GM19395 (cell line): ENCODE measurements around the gene CD52.

ENCODE experiments used
- ATAC-seq: cut with Tn5 transposase; IDR thresholded peaks from one replicate; pipeline ENCODE4 v1.9.1; 2021; ENCODE audit warnings: mild to moderate bottlenecking, moderate library complexity; ENCODE audit not compliant: unreplicated experiment

Gene CD52

GRCh38 chr1:26352338-26352679, 34.6 kb downstream of the CD52 start:
- ATAC-seq, result no peak

DNA sequence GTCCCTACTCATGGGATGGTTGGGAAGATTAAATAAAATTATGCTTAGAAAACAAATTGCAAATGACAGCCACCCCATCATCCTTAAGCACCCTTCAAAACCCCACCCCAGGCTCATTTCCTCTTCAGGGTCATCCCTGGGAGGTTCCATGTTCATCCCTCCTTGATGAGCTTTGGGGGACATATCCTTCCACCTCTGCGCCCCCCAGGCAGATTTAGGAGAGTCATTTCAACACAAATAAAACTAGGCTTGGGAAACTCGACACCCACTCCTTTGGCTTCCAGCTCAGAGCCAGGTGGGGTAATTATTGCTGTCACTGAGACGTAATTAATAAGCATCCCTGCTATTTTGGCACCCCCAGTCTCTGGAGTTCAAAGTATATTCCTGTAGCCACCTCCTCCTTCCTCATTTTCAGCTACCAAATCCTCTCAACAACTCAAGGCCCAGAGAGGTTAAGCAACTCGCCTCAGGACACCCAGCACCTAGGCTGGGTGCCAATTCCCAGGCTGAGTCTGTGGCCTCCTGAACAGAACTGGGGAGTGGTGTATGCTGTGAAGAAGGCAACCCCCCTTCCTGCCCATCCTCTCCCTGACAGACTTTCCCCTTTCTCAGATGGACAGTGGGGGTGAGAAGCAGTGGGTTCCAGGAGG, 35.6 kb downstream of the CD52 start:
- no peak for ATAC-seq

DNA sequence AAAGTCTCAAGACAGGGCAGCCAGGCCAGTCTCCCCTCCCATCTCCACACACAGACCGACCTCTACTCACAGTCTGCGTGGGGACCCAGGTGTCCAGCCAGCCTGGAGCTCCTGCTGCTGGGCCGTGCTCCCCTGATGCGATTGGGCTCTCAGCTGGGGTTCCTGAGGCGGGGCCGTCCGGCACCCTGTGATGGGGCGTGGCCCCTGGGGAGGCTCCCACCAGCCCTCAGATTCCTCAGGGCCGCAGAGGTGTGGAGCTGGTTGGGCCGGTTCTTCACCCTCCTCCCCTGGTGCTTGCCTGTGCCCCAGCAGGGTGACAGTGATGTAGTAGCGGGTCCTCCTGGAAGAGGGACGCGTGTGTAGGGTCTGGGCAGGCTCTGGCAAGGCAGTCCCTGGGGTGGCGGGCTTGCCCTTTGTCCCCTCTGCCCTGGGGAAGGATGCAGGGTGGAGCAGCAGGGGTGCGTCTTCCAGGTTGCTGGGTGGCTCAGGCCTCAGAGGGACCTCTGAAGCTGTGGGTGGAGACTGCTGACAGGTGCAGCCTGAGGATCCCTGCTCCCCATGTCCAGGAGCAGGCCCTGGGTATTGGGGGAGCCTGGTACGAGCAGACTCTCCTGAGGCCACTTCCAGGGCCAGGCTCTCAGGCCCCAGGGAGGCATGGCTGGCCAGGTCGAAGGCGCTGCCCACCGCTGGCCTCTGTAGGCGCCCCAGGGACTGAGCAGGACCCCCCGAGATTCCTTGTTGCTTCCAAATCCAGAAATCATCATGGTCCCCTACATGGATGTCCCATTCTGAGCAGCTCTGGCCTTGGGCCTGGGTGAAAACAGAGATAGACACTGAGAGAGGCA, 36.4 kb downstream of the CD52 start, which contains the start of gene CRYBG2:
Gene CRYBG2, minus strand, starts transcription at position 155 of the 845 bp plus-strand sequence. CDS start 7,473 bp downstream, outside the sequence.
- no peak for ATAC-seq

DNA sequence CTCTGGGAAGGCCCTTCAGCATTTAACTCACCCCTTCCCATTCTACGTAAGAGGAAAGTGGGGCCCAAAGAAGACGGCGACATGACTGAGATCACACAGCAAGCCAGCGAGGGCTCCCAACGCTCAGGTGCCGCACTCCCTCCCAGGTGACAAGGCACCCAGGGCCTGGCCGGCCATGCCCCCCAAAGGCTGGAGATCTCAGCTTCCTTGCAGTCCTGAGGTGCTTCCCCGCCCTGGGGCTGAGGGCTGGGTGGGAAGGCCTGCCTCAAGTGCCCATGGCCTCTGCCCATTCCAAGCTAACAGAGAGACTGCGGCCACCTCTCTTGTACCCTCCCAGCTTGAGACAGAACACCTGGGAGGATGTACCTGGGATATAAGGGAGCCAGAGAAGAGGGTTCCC, 37.2 kb downstream of the CD52 start:
- no peak for ATAC-seq

DNA sequence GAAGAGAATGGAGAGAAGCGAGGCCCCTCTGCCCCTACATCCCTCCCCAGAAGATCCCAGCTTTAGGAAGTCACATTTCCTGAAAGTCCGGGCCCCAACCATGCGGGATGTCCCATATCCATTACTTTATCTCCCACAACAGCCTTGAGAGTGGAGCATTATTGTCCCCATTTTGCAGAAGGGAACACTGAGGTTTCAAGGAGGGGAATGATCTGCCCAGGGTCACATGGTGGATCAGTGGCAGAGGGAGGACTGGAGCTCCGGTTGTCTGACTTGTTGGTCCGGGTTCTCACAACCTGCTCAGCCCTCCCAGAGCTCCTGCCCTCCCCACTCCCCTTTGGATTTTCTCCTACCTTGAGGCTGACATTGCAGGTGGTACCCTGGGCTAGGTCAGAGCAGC, 38.3 kb downstream of the CD52 start:
- no peak for ATAC-seq

DNA sequence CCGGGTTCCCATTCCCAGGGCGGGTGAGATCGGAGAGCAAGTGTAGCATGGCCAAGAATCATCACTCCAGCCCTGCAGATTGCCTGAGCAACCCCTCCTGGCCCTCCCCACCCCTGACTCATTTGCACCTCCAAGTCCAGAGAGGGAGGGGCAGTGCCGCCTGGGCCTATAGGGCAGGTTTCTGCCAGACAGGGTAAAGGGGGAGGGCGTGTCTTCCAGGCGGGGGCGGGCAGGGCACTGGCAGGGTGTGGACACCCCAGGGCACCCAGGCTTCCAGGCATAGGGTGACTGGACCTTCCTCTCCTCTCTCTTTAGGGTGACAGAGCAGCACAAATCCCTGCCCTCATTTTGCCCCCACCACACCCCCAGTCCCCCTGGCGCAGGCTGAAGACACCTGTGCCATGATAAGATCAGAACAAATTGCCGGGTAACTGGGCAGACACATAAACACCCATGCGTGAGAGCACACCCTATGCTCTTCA, 39.4 kb downstream of the CD52 start:
- ATAC-seq, result no peak

GRCh38 chr1:26358411-26359384, 40.9 kb downstream of the CD52 start:
- no peak for ATAC-seq

GRCh38 chr1:26359981-26360806, 42.4 kb downstream of the CD52 start:
- ATAC-seq, result no peak

DNA sequence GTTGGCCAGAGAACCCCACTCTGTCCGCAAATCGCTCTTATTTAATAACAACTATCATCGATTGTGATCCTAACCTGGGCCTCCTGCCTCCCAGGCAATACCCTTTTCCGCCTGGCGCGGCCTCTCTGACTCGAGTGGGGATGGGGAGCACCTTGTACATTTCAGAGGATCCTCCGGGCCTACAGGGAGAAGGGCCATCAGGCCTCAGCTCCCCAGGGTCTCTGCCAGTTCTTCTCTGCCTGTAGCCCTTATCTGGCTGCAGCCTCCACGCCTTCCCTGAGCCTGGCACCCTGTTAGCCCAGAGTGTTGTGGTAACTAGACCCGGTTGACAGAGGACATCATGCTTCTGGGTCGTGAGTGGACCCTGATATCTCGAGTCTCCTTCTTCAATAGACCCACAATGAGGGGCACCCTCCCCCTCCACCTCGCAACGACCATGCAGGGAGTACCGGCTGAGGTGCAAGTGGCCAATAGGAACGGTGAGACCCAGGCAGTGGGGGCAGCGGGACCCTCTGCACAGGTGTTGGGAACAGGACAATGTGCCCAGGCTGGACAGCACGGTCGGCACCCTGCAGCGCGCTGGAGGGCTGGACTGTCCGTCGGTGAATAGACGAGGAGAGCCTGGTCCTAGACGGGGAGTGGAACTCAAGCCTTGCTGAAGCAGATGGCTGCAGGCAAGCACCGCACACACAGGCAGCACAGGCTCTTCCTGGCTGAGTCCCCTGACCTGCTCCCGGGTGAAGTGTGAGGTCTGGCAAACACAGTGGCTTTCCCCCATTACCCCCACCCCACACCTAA, 43.2 kb downstream of the CD52 start:
- ATAC-seq, result no peak

GRCh38 chr1:26361605-26362122, 43.9 kb downstream of the CD52 start:
- no peak for ATAC-seq

DNA sequence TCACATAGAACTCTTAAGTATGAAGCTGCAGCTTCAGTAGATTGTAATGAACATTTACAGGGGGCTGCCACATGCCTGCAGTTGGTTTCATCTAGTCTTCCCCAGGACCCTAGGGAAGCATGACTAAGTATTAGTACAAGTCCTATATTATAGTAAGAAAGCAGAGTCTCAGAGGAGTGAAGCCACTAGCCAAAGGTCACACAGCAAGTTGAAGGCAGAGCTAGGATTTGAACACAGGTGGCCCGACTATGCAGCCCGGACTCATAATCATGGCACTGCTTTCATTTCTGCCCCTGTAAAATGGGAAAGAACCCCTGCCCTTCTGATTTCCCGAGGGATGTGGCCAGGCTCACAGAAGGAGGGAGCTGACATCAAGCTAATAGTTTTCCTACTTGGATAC, 44.6 kb downstream of the CD52 start:
- ATAC-seq, result no peak

GRCh38 chr1:26363549-26364448, 46.0 kb downstream of the CD52 start:
- no peak for ATAC-seq

- ATAC-seq, result no peak
Measured at GRCh38 chr1:26364956-26365355, 47.2 kb downstream of the CD52 start.

- no peak for ATAC-seq
Measured at GRCh38 chr1:26367441-26367840, 49.7 kb downstream of the CD52 start.

DNA sequence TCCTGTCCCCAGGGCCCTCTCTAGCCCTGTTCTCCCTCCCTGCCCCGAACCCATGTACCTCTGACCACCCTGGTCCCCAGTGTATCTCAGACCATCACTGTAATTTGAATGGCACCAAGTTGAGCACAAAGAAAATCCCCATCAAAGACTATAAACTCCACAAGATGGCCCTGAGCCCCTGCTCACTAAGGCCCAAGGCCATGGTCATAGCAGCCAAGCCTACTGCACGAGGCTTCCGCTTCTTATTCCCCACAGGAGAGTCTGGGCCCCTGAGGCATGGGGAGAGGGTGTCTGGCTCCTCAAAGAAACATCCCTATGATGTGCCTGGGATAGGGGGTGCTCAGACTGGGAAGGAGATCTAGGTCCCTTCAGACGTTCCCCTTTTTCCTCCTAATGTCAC, 50.2 kb downstream of the CD52 start:
- no peak for ATAC-seq

DNA sequence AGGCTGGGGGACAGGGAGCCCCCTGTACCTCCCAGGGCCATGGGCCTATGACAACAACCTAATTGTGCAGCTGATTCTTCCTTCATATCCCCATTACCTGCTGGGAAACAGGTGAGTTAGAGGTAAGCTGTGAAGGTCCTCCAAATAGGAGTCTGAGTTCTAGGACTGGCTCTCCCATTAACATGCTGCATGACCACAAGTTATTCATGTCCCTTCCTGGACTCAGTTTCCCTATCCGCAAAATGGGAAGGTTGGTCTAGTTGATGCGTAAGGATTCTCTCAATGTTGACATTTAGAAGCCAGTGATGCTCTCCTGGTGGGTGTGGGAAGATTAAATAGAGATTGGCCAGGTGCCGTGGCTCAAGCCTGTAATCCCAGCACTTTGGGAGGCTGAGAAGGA, 50.7 kb downstream of the CD52 start:
- ATAC-seq, result no peak
